Right cardiac atrium (tissue), 5 donors: ENCODE data around the gene LAMA1. TPM values are rescaled to one million over a fixed set of nuclear protein-coding genes. Genes with fewer than 3 reads are reported as not detected.
A peak's percentile ranks its signal among the peaks of the same experiment; 100 is the strongest.

Experiments used
- ATAC-seq, 2 donors: fragments of 200-7000 bp; cut with Tn5 transposase; one replicate each; pipeline versions ENCODE4 v1.8.0 to v1.9.1; 2020; ENCODE audit warnings: moderate library complexity in 2 of 2, mild to moderate bottlenecking in 1 of 2
- DNase-seq, 3 donors: peaks; one replicate each; pipeline ENCODE4 v3.0.0-alpha.2; 2020
- H3K27ac ChIP-seq: one replicate; pipeline ENCODE4 v1.5.1; 2013; ENCODE audit warnings: mild to moderate bottlenecking, low read length, control low read depth, moderate library complexity
- H3K27me3 ChIP-seq: one replicate; pipeline ENCODE4 v1.6.1; 2013; ENCODE audit not compliant: control insufficient read depth, insufficient read depth
- H3K4me1 ChIP-seq: one replicate; pipeline ENCODE4 v1.6.1; 2013; ENCODE audit warnings: low read length; ENCODE audit not compliant: control insufficient read depth, insufficient read depth
- H3K4me3 ChIP-seq: one replicate; pipeline ENCODE4 v1.5.1; 2013; ENCODE audit warnings: low read length, control low read depth
- H3K9me3 ChIP-seq: one replicate; pipeline ENCODE4 v1.6.1; 2013; ENCODE audit warnings: low read length; ENCODE audit not compliant: control insufficient read depth
- WGBS: extraction: QIAGEN DNeasy Blood & Tissue Kit; methylation state at CpG from one replicate; pipeline ENCODE4 v1.1.7; 2013; 5-methylcytosine and 5-hydroxymethylcytosine counted together
- intact Hi-C, 4 donors: fragments of 100-400 bp; cut with DNase I; formaldehyde crosslinking; loops; one replicate each; pipeline versions ENCODE4 v1.11.0 to v1.14.0; 2022 to 2023
- polyA plus RNA-seq: library from polyadenylated mRNA; stranded (reverse); fragments of 200-250 nt; gene quantifications from one replicate; pipeline ENCODE4 v1.2.3, GENCODE V29; 2013
- total RNA-seq, 4 donors: library from RNA; stranded (reverse); fragmentation: NEBNext Ultra II Directional; extraction: Animal tissue kit (Norgen Biotek cat#: 25700); gene quantifications; one replicate each; pipeline ENCODE4 v1.2.1, GENCODE V29; 2021
- donor health status: healthy with polysubstance abuse.
- donor health status: DM: no; HTN: yes; CAD: no.
- donor health status: DM: no; HTN: no; CAD: no.
- donor health status: DM: no; HTN: yes; CAD: no; lungs with severe emphysema.
- donor health status: DM: yes; HTN: yes; CAD: no.

Gene LAMA1
- total and polyA plus RNA-seq, 5 donors: 0.02 to 0.81 (median 0.06) TPM; not detected in 2

DNA sequence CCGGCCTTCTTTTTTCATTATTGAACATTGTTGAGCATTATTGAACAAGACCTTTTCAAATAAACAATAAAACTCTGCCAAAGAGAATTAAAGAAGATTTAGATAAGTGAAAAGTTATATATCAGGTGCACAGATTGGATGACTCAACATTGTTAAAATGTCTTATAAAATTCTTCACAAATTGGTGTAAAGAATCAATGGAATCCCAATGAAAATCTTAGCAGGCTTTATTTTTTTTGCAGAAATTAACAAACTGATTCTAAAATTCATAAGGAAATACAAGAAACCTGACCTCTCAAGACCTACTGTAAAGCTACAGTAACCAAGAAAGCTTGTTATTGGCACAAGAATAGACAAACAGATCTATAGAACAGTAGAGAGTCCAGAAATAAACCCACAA is 70.3 kb downstream of the LAMA1 start:
- Histone ChIP-seq H3K27ac (no peak overlapping the region), H3K9me3 (no peaks in the 10 kb centered on the region), H3K27me3 (no peaks in the 10 kb centered on the region), H3K4me1 (no peaks in the 10 kb centered on the region), H3K4me3 (no peak overlapping the region)
- ATAC-seq: no peak
- 95% methylated on average over 1 of the region's 1 CpG for WGBS
- intact Hi-C loops: no loop called here
- no peak for DNase-seq

DNA sequence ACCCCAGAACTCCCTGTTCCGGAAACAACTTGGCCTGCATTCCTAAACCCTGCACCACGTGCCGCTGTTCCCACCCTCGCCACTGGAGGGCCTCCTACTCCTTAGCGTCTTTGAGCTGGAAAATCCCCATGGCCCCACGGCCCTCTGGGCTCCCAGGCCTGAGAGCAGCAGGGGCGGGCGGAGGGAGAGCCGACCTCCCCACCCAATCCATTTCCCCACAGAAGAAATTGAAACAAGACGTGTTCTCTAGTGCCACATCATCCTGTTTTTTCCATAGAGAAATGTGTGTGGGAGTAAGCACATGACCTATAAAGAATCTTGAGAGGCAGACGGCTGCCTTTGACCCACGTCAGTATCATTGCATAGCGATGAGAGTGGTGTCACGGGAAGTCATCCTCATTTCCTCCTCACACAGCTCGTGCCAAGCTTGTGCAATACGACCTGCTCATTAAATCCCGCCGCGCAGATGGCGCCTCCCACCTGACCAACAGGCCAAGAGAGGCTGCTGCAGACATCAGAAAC is 79.2 kb downstream of the LAMA1 start:
- 14% methylated on average over 20 of the region's 20 CpGs for WGBS
- H3K9me3 ChIP-seq: no peaks in the 10 kb centered on the region
- H3K4me1 ChIP-seq: peaks cover 3% of the 10 kb centered on the region
- peak; percentile 82 to 85 (median 84) for DNase-seq
- intact Hi-C loops: no loop called here
- H3K27me3 ChIP-seq: no peaks in the 10 kb centered on the region
- no peak overlapping the region for H3K4me3 ChIP-seq
- ATAC-seq: peak; percentile 82 to 97
- H3K27ac ChIP-seq: no peak overlapping the region

DNA sequence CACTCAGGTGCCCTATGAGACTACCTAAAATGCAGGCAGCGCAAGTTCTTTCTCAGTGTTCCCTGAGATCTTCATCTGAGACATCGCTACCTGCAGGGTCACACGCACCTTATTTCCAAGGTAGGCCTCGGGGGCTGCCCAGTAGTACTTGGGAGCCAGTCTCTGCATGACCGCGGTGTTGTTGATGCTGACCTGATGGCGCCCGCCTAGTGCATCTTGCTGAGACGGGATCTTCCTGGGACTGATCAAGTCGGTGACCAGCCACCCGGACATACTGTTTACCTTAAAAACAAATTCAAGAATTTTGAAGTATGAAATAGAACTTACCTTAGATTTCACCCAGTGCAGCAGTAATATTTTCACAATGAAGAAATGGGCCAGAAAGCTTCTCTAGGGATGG is 80.1 kb downstream of the LAMA1 start:
- ATAC-seq: no peak
- Histone ChIP-seq H3K4me3 (no peak overlapping the region), H3K4me1 (peaks cover 3% of the 10 kb centered on the region), H3K27ac (no peak overlapping the region), H3K27me3 (no peaks in the 10 kb centered on the region), H3K9me3 (no peaks in the 10 kb centered on the region)
- intact Hi-C loops: no loop called here
- no peak for DNase-seq
- WGBS: 98% methylated on average over 11 of the region's 11 CpGs

DNA sequence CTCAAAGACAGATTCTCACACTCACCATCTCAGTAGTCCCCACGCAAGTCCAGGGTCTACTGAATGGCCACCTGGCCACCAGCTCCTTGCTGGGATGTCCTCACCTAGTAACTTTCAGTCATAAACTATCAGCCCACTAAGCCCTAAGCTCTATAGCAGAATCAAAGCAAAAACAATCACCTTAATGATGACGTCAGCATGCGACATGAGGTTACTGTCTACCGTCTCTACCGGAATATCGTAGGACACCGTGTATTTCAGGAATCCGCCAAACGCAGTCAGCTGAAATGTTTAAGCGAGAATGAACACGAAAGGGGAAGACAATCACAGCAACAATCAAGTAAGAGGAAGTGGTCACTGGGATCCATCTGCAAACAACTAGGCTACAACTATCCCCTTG is 81.8 kb downstream of the LAMA1 start:
- Histone ChIP-seq H3K9me3 (no peaks in the 10 kb centered on the region), H3K27ac (no peak overlapping the region), H3K27me3 (no peaks in the 10 kb centered on the region), H3K4me1 (peaks cover 3% of the 10 kb centered on the region), H3K4me3 (no peak overlapping the region)
- WGBS: 94% methylated on average over 11 of the region's 11 CpGs
- intact Hi-C loops: no loop called here
- DNase-seq: no peak
- ATAC-seq: no peak

DNA sequence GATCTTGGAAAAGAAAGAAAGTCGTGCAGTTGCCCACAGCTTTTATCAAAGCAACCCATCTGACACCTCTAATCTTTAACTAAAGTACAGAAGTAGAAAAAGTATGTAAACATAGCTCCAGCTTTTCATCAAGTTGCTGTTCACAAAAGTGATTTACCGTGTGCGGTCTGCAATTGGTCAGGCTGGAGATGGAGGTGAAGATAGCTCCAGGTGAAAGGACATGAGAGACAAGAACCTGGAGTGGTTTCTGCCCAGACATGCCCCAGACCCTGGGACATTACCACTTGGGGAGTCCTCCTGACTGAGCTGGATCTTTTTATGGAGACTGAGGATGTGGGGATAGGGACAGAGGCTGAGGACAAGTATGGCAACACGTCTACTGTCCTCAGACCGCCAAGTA is 82.7 kb downstream of the LAMA1 start:
- intact Hi-C loops: no loop called here
- H3K4me3 ChIP-seq: no peak overlapping the region
- no peak for DNase-seq
- H3K9me3 ChIP-seq: no peaks in the 10 kb centered on the region
- H3K27ac ChIP-seq: no peak overlapping the region
- WGBS: 79% methylated on average over 5 of the region's 5 CpGs
- H3K27me3 ChIP-seq: no peaks in the 10 kb centered on the region
- no peak for ATAC-seq
- peaks cover 3% of the 10 kb centered on the region for H3K4me1 ChIP-seq

DNA sequence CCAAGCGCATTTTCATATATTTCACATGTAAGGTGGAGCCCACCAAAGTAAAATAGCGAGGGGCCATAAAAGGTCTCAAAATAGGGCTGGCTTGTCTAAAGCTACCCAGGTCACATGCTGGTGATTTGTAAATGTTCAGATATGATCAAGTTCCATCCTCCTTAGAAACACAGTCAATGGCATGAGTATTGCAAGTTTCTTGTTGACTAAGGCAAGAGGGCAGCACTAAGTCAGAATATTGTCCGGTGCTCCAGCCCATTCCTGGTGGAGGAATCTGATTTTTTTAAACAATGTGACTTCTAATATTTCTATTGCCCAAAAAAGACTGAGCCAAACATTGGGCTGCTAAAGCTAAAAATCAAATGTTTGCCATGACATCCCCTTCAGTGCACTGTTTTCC is 85.1 kb downstream of the LAMA1 start:
- Histone ChIP-seq H3K4me3 (no peak overlapping the region), H3K27ac (no peak overlapping the region), H3K9me3 (no peaks in the 10 kb centered on the region), H3K27me3 (no peaks in the 10 kb centered on the region), H3K4me1 (no peaks in the 10 kb centered on the region)
- DNase-seq: no peak
- no peak for ATAC-seq
- 76% methylated on average over 3 of the region's 3 CpGs for WGBS
- intact Hi-C loops: no loop called here

DNA sequence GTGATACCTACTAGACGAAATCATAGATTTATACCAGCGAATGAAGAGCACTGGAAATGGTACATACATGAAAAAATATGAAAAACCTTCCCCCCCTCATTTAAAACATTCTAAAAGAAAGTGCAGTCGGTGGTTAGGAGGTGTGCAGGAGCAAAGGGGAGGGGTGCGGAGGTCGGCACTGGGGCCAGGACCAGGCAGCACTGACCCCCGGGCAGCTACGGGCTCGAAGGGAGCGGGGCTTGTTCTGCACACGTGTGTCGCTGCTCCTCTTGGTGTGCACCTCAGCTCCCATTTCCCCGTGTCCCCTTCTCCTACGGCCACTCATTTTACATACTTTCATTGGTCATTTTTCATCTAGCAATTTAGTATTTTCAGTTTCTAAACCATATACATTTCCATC is 89.0 kb downstream of the LAMA1 start:
- H3K9me3 ChIP-seq: no peaks in the 10 kb centered on the region
- no peak overlapping the region for H3K4me3 ChIP-seq
- DNase-seq: no peak
- H3K4me1 ChIP-seq: no peaks in the 10 kb centered on the region
- no peak overlapping the region for H3K27ac ChIP-seq
- 89% methylated on average over 13 of the region's 13 CpGs for WGBS
- ATAC-seq: no peak
- no peaks in the 10 kb centered on the region for H3K27me3 ChIP-seq
- intact Hi-C loops: no loop called here

DNA sequence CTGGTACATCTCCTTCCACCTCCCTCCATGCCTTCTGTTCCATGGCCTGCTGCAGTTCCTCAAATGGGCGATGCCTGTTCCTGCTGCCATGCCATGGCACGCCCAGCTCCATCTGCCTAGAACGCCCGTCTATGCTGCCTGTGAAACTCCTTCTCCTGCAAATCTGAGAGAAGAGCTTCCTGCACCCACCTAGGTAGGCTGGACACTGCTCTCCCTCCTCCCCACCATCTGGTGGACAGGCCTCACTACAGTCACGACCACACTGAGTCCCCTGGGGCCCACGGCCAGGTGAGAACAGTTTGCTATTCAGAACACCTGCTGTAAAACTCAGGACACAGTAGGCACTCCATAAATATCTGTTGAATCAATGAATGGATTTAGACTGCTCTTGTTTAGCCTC is 92.4 kb downstream of the LAMA1 start:
- WGBS: 86% methylated on average over 6 of the region's 6 CpGs
- no peak overlapping the region for H3K27ac ChIP-seq
- H3K27me3 ChIP-seq: no peaks in the 10 kb centered on the region
- ATAC-seq (no peak), DNase-seq (no peak)
- H3K4me3 ChIP-seq: no peak overlapping the region
- no peaks in the 10 kb centered on the region for H3K4me1 ChIP-seq
- intact Hi-C loops: no loop called here
- H3K9me3 ChIP-seq: no peaks in the 10 kb centered on the region

DNA sequence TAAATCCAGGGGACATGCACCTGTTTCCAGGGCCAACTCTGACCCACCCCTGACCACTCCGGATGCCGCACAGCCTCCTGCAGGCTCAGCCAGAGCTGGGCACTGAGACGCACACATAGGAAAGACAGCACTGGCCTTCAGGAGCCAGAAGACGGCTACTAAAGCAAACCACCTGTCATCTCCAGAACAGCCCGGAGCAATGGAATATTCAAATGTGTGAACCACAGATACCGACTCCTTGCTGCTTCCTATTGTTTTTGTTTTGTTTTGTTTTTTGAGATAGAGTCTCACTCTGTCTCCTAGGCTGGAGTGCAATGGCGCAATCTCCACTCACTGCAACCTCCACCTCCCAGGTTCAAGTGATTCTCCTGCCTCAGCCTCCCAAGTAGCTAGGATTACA is 94.0 kb downstream of the LAMA1 start:
- 88% methylated on average over 7 of the region's 7 CpGs for WGBS
- no peak overlapping the region for H3K27ac ChIP-seq
- intact Hi-C loops: no loop called here
- DNase-seq (no peak), ATAC-seq (no peak)
- no peaks in the 10 kb centered on the region for H3K9me3 ChIP-seq
- H3K4me3 ChIP-seq: no peak overlapping the region
- H3K4me1 ChIP-seq: no peaks in the 10 kb centered on the region
- no peaks in the 10 kb centered on the region for H3K27me3 ChIP-seq

DNA sequence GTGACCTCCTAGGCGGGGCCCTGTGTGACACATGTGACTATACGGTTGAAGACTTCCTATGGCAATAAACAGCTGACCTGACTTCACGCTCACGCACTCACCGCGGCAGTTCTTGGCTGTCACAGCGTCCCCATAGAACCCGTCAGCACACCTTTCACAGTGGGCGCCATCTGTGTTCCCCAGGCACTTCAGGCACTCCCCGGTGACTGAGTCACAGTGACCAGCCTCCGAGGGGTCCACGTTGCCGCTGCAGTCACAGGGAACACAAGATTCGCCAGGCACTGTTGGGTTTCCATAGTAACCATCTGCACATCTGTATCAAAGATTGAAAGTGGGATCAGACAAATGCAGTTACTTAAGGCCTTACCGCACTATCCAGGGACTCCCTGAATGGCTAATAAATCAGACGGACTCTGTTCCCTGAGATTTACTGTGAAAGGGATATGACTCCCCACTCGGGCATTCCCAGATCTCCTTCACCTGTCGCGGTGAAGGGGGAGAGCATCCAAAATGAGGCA is 94.5 kb downstream of the LAMA1 start:
- no peaks in the 10 kb centered on the region for H3K27me3 ChIP-seq
- no peak overlapping the region for H3K27ac ChIP-seq
- H3K4me3 ChIP-seq: no peak overlapping the region
- no peaks in the 10 kb centered on the region for H3K4me1 ChIP-seq
- 89% methylated on average over 19 of the region's 19 CpGs for WGBS
- DNase-seq (no peak), ATAC-seq (no peak)
- intact Hi-C loops: no loop called here
- H3K9me3 ChIP-seq: no peaks in the 10 kb centered on the region

DNA sequence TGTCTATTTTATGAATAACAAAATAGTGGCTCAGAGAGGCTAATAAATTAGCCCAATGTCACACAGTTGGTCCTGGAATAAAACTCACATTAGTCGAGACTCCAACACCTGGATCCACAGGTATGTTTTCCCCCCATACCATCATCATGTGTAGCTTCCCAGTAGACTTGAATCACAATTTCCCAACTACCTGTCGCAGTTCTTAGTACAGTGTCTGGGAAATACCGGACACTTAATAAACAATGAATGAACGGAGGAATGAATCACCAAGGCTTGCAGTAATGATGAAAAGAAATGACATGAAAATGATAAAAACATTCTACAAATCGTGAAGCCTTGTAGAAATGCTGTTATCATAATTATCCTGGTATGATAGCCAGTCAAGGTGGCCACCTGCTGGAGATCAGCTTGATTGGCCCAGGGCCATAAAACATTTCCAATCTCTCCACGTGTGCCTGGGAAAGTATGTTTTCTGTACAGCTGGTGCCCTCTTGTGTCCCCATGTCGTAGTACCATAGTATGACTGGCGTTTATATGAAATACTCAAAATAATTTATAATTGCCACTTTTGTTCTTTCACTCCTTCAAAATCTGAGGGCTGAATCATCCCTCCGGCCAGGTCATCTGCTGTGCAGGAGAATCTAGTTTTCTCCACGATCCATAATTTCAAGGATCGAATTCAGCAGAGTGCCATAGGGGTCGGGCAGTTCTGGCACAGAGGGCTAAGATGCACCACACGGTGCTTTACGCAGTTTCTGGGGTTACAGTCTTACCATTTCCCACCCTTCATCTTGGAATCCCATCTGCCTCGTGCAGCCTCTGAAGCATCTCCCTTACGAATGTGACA is 95.4 kb downstream of the LAMA1 start:
- Histone ChIP-seq H3K4me3 (no peak overlapping the region), H3K27me3 (no peaks in the 10 kb centered on the region), H3K4me1 (no peaks in the 10 kb centered on the region), H3K9me3 (no peaks in the 10 kb centered on the region), H3K27ac (no peak overlapping the region)
- intact Hi-C loops: no loop called here
- WGBS: 67% methylated on average over 16 of the region's 16 CpGs
- no peak for DNase-seq
- no peak for ATAC-seq
